ENCODE results near the gene NRP1.

Gene NRP1

DNA sequence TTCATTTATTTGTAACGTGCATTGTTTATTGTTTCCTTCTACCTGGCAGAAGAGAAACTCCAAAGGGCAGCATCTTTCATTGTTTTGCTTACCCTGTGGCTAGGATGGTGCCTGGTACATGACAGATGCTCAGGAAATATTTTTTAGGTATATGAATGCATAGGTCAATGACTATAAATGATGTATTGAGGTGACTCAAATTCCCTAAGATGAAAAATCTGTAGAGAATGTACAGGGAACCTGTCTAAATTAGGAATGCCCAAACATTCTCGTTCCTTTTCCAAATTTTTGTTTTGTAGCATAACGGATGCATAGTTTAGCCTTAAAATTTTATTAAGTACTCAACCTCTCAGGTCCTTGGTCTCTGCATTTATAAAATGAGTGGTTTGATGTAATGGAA is 71.6 kb downstream of the NRP1 start:
- Histone ChIP-seq H3K23ac (ENCODE audit: low read depth, low read length, poor library complexity) (no peak overlapping the region), H2AFZ (ENCODE audit: low read length) (no peak overlapping the region), H3K18ac (ENCODE audit: low read length) (no peak overlapping the region), H2BK5ac (ENCODE audit: low read length) (no peak overlapping the region), H3K27ac (replicated peaks; ENCODE audit: low read length) (no peak overlapping the region), H2BK120ac (ENCODE audit: low read depth, low read length) (no peak overlapping the region), H4K8ac (ENCODE audit: low read depth, low read length) (no peak overlapping the region), H3K4ac (ENCODE audit: low read length) (no peak overlapping the region), H3K4me2 (ENCODE audit: insufficient read depth, low read length, poor library complexity, severe bottlenecking) (no peak overlapping the region), H3K14ac (ENCODE audit: low read length) (no peak overlapping the region), H2AK5ac (ENCODE audit: low read depth, low read length) (no peak overlapping the region), H4K91ac (ENCODE audit: low read depth, low read length, poor library complexity) (no peak overlapping the region), H3K9me3 (replicated peaks in 1 of 2; ENCODE audit: control insufficient read depth in 2 of 2, insufficient read depth in 1 of 2, low read depth in 1 of 2, low read length in 2 of 2) (no peaks in the 10 kb centered on the region), H3K4me3 (ENCODE audit: low read length in 2 of 2) (no peak overlapping the region), H3K36me3 (replicated peaks in 1 of 2; ENCODE audit: control insufficient read depth in 2 of 2, insufficient read depth in 2 of 2, low read length in 2 of 2) (peaks cover 0 to 97% of the 10 kb centered on the region in 2 donors), H2BK12ac (ENCODE audit: low read length) (no peak overlapping the region), H3K4me1 (ENCODE audit: control insufficient read depth in 2 of 2, insufficient read depth in 1 of 2, low read depth in 1 of 2, low read length in 2 of 2) (peaks cover 3 to 7% of the 10 kb centered on the region in 2 donors), H3K79me1 (ENCODE audit: low read depth, low read length) (no peaks in the 10 kb centered on the region), H3K27me3 (ENCODE audit: control insufficient read depth in 3 of 3, insufficient read depth in 3 of 3, low read depth in 1 of 3, low read length in 3 of 3) (no peaks in the 10 kb centered on the region), H3K9ac (ENCODE audit: low read depth, low read length, poor library complexity) (no peak overlapping the region), H2BK15ac (ENCODE audit: low read length) (no peak overlapping the region)
- no peak for DNase-seq (ENCODE audit: low spot score)
- WGBS, 2 donors (ENCODE audit: extremely low coverage in 2 of 2, insufficient read length in 2 of 2, insufficient replicate concordance in 1 of 2), result no CpG with 5 or more reads among the region's 3 CpGs

DNA sequence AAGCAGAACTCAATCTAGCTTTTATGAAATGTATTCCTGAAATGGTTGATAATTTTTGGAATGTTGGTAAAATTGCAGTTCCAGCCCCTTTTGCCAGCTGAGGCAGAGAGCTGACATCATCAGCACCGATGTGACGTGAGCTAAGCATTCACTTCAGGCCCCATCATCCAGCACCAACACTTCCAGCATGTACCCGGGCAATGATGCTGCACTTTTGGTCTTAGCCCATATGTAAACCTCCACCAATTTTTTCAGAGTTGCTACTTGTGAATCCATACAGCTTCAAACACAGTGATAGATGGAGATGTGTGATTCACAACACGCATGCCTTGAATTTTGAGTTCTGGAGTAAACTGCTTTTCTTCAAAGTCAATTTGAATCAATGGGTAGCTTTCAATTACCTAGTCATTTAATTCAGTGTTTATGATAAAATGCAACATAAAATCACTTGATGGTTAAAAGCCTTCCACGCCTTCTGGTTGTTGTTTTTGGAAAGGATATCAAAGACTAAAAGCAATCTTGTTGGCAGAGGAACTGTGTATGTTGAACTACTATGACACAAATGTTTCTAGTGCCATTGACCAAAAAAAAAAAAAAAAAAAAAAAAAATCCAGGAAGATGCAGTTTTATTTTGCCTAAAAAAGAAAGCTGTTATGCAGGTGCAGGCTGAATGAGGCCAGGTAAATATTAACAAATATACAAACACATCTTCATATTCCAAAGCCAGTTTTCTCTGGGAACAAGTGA is 73.9 kb downstream of the NRP1 start:
- no peaks in the 10 kb centered on the region for H3K9me3 ChIP-seq (replicated peaks in 1 of 2; ENCODE audit: control insufficient read depth in 2 of 2, insufficient read depth in 1 of 2, low read depth in 1 of 2, low read length in 2 of 2)
- H2BK15ac ChIP-seq (ENCODE audit: low read length), result no peak overlapping the region
- no peak overlapping the region for H2BK12ac ChIP-seq (ENCODE audit: low read length)
- H3K23ac ChIP-seq (ENCODE audit: low read depth, low read length, poor library complexity), result no peak overlapping the region
- no peak overlapping the region for H2AFZ ChIP-seq (ENCODE audit: low read length)
- no peak overlapping the region for H3K18ac ChIP-seq (ENCODE audit: low read length)
- no peak overlapping the region for H2BK120ac ChIP-seq (ENCODE audit: low read depth, low read length)
- H3K27me3 ChIP-seq (ENCODE audit: control insufficient read depth in 3 of 3, insufficient read depth in 3 of 3, low read depth in 1 of 3, low read length in 3 of 3), result no peaks in the 10 kb centered on the region
- H2AK5ac ChIP-seq (ENCODE audit: low read depth, low read length), result no peak overlapping the region
- no peak overlapping the region for H3K27ac ChIP-seq (replicated peaks; ENCODE audit: low read length)
- no peak overlapping the region for H3K4ac ChIP-seq (ENCODE audit: low read length)
- H4K8ac ChIP-seq (ENCODE audit: low read depth, low read length), result no peak overlapping the region
- H3K79me1 ChIP-seq (ENCODE audit: low read depth, low read length), result no peaks in the 10 kb centered on the region
- H3K4me3 ChIP-seq (ENCODE audit: low read length in 2 of 2), result no peak overlapping the region
- peaks cover 0 to 99% of the 10 kb centered on the region in 2 donors for H3K36me3 ChIP-seq (replicated peaks in 1 of 2; ENCODE audit: control insufficient read depth in 2 of 2, insufficient read depth in 2 of 2, low read length in 2 of 2)
- H3K4me1 ChIP-seq (ENCODE audit: control insufficient read depth in 2 of 2, insufficient read depth in 1 of 2, low read depth in 1 of 2, low read length in 2 of 2), result peaks cover 3 to 7% of the 10 kb centered on the region in 2 donors
- no peak overlapping the region for H4K91ac ChIP-seq (ENCODE audit: low read depth, low read length, poor library complexity)
- WGBS, 2 donors (ENCODE audit: extremely low coverage in 2 of 2, insufficient read length in 2 of 2, insufficient replicate concordance in 1 of 2), result no CpG with 5 or more reads among the region's 5 CpGs
- H3K9ac ChIP-seq (ENCODE audit: low read depth, low read length, poor library complexity), result no peak overlapping the region
- no peak for DNase-seq (ENCODE audit: low spot score)
- H3K4me2 ChIP-seq (ENCODE audit: insufficient read depth, low read length, poor library complexity, severe bottlenecking), result no peak overlapping the region
- H3K14ac ChIP-seq (ENCODE audit: low read length), result no peak overlapping the region
- H2BK5ac ChIP-seq (ENCODE audit: low read length), result no peak overlapping the region

DNA sequence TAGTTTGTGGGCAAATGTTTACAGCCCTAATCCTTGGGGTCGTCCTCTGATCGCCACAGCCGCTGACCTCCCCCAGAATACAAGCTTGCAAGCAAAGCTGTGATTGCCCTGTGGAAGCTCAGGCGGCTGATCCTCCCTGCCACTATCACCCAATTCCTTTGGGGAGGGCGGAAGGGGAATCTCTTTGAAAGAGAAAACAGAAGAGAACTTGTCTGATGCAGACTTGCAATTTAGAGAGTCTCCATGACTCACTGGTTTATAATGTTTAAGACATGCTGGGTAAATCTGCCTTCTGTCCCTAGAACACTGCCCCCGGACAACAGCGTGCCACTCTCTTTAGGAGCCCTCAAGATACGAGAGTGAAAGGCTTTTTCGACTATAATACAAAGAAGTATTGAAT is 75.5 kb downstream of the NRP1 start:
- Histone ChIP-seq H2BK5ac (ENCODE audit: low read length) (no peak overlapping the region), H4K8ac (ENCODE audit: low read depth, low read length) (no peak overlapping the region), H4K91ac (ENCODE audit: low read depth, low read length, poor library complexity) (no peak overlapping the region), H2AK5ac (ENCODE audit: low read depth, low read length) (no peak overlapping the region), H3K14ac (ENCODE audit: low read length) (no peak overlapping the region), H3K4me1 (ENCODE audit: control insufficient read depth in 2 of 2, insufficient read depth in 1 of 2, low read depth in 1 of 2, low read length in 2 of 2) (peaks cover 3 to 7% of the 10 kb centered on the region in 2 donors), H3K36me3 (replicated peaks in 1 of 2; ENCODE audit: control insufficient read depth in 2 of 2, insufficient read depth in 2 of 2, low read length in 2 of 2) (peaks cover 0 to 100% of the 10 kb centered on the region in 2 donors), H3K4me2 (ENCODE audit: insufficient read depth, low read length, poor library complexity, severe bottlenecking) (no peak overlapping the region), H3K23ac (ENCODE audit: low read depth, low read length, poor library complexity) (no peak overlapping the region), H3K27ac (replicated peaks; ENCODE audit: low read length) (peak overlapping the region; percentile 30), H3K4ac (ENCODE audit: low read length) (no peak overlapping the region), H3K18ac (ENCODE audit: low read length) (no peak overlapping the region), H3K9me3 (replicated peaks in 1 of 2; ENCODE audit: control insufficient read depth in 2 of 2, insufficient read depth in 1 of 2, low read depth in 1 of 2, low read length in 2 of 2) (no peaks in the 10 kb centered on the region), H2AFZ (ENCODE audit: low read length) (no peak overlapping the region), H3K27me3 (ENCODE audit: control insufficient read depth in 3 of 3, insufficient read depth in 3 of 3, low read depth in 1 of 3, low read length in 3 of 3) (no peaks in the 10 kb centered on the region), H3K4me3 (ENCODE audit: low read length in 2 of 2) (no peak overlapping the region), H2BK120ac (ENCODE audit: low read depth, low read length) (no peak overlapping the region), H2BK15ac (ENCODE audit: low read length) (no peak overlapping the region), H3K9ac (ENCODE audit: low read depth, low read length, poor library complexity) (no peak overlapping the region), H2BK12ac (ENCODE audit: low read length) (no peak overlapping the region), H3K79me1 (ENCODE audit: low read depth, low read length) (no peaks in the 10 kb centered on the region)
- WGBS, 2 donors (ENCODE audit: extremely low coverage in 2 of 2, insufficient read length in 2 of 2, insufficient replicate concordance in 1 of 2), result no CpG with 5 or more reads among the region's 9 CpGs
- DNase-seq (ENCODE audit: low spot score), result peak; percentile 26

DNA sequence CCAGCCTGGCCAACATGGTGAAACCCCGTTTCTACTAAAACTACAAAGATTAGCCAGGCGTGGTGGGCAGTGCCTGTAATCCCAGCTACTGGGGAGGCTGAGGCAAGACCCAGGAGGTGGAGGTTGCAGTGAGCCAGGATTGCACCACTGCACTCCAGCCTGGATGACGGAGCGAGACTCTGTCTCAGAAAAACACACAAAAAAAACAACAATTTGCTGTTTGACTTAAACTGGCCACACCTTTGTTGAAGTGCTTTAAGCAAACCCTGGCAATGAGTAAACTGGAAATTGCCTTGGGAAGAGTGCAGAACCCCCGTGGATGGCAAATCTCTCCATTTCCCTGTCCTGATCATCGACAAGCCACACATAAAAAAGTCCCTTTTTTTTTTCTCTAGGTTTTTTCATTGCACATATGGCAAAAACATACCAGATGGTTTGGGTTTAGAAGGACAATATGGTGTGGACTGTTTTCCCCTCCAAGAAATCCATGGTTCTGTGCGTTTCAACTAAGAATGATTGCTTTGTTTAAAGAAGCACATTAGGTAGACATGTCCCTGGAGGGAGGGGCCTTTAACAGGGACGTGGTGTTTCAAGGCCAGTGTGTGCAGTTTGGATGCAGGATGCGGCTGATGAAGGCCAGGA is 76.9 kb downstream of the NRP1 start:
- H3K23ac ChIP-seq (ENCODE audit: low read depth, low read length, poor library complexity), result no peak overlapping the region
- H3K9me3 ChIP-seq (replicated peaks in 1 of 2; ENCODE audit: control insufficient read depth in 2 of 2, insufficient read depth in 1 of 2, low read depth in 1 of 2, low read length in 2 of 2), result no peaks in the 10 kb centered on the region
- H3K27ac ChIP-seq (replicated peaks; ENCODE audit: low read length), result no peak overlapping the region
- no peaks in the 10 kb centered on the region for H3K79me1 ChIP-seq (ENCODE audit: low read depth, low read length)
- peak overlapping the region; percentile 3 for H3K18ac ChIP-seq (ENCODE audit: low read length)
- H3K27me3 ChIP-seq (ENCODE audit: control insufficient read depth in 3 of 3, insufficient read depth in 3 of 3, low read depth in 1 of 3, low read length in 3 of 3), result no peaks in the 10 kb centered on the region
- no peak overlapping the region for H3K9ac ChIP-seq (ENCODE audit: low read depth, low read length, poor library complexity)
- no CpG with 5 or more reads among the region's 9 CpGs for WGBS, 2 donors (ENCODE audit: extremely low coverage in 2 of 2, insufficient read length in 2 of 2, insufficient replicate concordance in 1 of 2)
- no peak overlapping the region for H2BK15ac ChIP-seq (ENCODE audit: low read length)
- no peak overlapping the region for H3K4me2 ChIP-seq (ENCODE audit: insufficient read depth, low read length, poor library complexity, severe bottlenecking)
- H2AFZ ChIP-seq (ENCODE audit: low read length), result no peak overlapping the region
- no peak overlapping the region for H4K8ac ChIP-seq (ENCODE audit: low read depth, low read length)
- H3K4me3 ChIP-seq (ENCODE audit: low read length in 2 of 2), result no peak overlapping the region
- no peak overlapping the region for H2BK12ac ChIP-seq (ENCODE audit: low read length)
- peaks cover 0 to 100% of the 10 kb centered on the region in 2 donors for H3K36me3 ChIP-seq (replicated peaks in 1 of 2; ENCODE audit: control insufficient read depth in 2 of 2, insufficient read depth in 2 of 2, low read length in 2 of 2)
- no peak overlapping the region for H4K91ac ChIP-seq (ENCODE audit: low read depth, low read length, poor library complexity)
- no peak overlapping the region for H3K4ac ChIP-seq (ENCODE audit: low read length)
- DNase-seq (ENCODE audit: low spot score), result no peak
- no peak overlapping the region for H3K14ac ChIP-seq (ENCODE audit: low read length)
- H2AK5ac ChIP-seq (ENCODE audit: low read depth, low read length), result no peak overlapping the region
- H2BK5ac ChIP-seq (ENCODE audit: low read length), result no peak overlapping the region
- H3K4me1 ChIP-seq (ENCODE audit: control insufficient read depth in 2 of 2, insufficient read depth in 1 of 2, low read depth in 1 of 2, low read length in 2 of 2), result peaks cover 3 to 7% of the 10 kb centered on the region in 2 donors
- no peak overlapping the region for H2BK120ac ChIP-seq (ENCODE audit: low read depth, low read length)

All from neuronal stem cell (in vitro differentiated cells).